Hepatocyte (in vitro differentiated cells): ENCODE data around the gene CYP26A1. TPM values are rescaled to one million over a fixed set of nuclear protein-coding genes. Genes with fewer than 3 reads are reported as not detected.

ENCODE experiments used
- DNase-seq: peaks from one replicate; pipeline ENCODE4 v3.0.0-alpha.2; 2016; ENCODE audit warnings: low spot score
- H2AFZ ChIP-seq: fragments of 200-600 bp; sonication (generic); 2 replicates; pipeline ENCODE4 v1.6.0; 2016; ENCODE audit warnings: antibody characterized with exemption, mild to moderate bottlenecking
- H3K27ac ChIP-seq: fragments of 200-600 bp; sonication (generic); 2 replicates; pipeline ENCODE4 v1.5.1; 2016; ENCODE audit warnings: mild to moderate bottlenecking
- H3K27me3 ChIP-seq: fragments of 200-600 bp; sonication (generic); 2 replicates; pipeline ENCODE4 v1.6.1; 2016
- H3K36me3 ChIP-seq: fragments of 200-600 bp; sonication (generic); replicated peaks from 2 replicates; pipeline ENCODE4 v1.5.1; 2016; ENCODE audit warnings: low read depth; ENCODE audit not compliant: insufficient read depth
- H3K4me1 ChIP-seq: fragments of 200-600 bp; sonication (generic); 2 replicates; pipeline ENCODE4 v1.5.1; 2016; ENCODE audit warnings: mild to moderate bottlenecking, moderate library complexity; ENCODE audit not compliant: insufficient read depth
- H3K4me2 ChIP-seq: fragments of 200-600 bp; sonication (generic); 2 replicates; pipeline ENCODE4 v1.6.0; 2016
- H3K4me3 ChIP-seq: fragments of 200-600 bp; sonication (generic); 2 replicates; pipeline ENCODE4 v1.5.1; 2016; ENCODE audit warnings: mild to moderate bottlenecking
- H3K79me2 ChIP-seq: fragments of 200-600 bp; sonication (generic); 2 replicates; pipeline ENCODE4 v1.6.0; 2017; ENCODE audit warnings: mild to moderate bottlenecking
- H3K9me2 ChIP-seq: fragments of 200-600 bp; sonication (generic); replicated peaks from 2 replicates; pipeline ENCODE4 v1.6.0; 2017; ENCODE audit warnings: mild to moderate bottlenecking; ENCODE audit not compliant: insufficient read depth
- H3K9me3 ChIP-seq: fragments of 200-600 bp; sonication (generic); 2 replicates; pipeline ENCODE4 v1.5.1; 2016; ENCODE audit warnings: low read depth, mild to moderate bottlenecking
- H4K20me1 ChIP-seq: fragments of 200-600 bp; sonication (generic); 2 replicates; pipeline ENCODE4 v1.6.0; 2016; ENCODE audit warnings: mild to moderate bottlenecking; ENCODE audit not compliant: insufficient read depth, poor library complexity, severe bottlenecking
- EZH2 ChIP-seq: fragments of 200-600 bp; sonication (generic); IDR thresholded peaks from 2 replicates; pipeline ENCODE4 v1.6.1; 2016; ENCODE audit warnings: antibody characterized with exemption, mild to moderate bottlenecking, borderline replicate concordance
- EZH2phosphoT487 ChIP-seq: fragments of 200-600 bp; sonication (generic); IDR thresholded peaks from one replicate; pipeline ENCODE4 v1.6.1; 2018; ENCODE audit warnings: antibody characterized with exemption, mild to moderate bottlenecking, low read depth, moderate library complexity; ENCODE audit not compliant: unreplicated experiment, severe bottlenecking
- WGBS: methylation state at CpG from one replicate; pipeline ENCODE4 v1.1.6; 2016; ENCODE audit warnings: low lambda C conversion rate; ENCODE audit errors: missing lambda C conversion rate; 5-methylcytosine and 5-hydroxymethylcytosine counted together
- polyA plus RNA-seq: library from polyadenylated mRNA; unstranded; fragments of >200 nt; fragmentation: Nextera tagmentation; extraction: Ambion mirVana; gene quantifications from 2 replicates; pipeline ENCODE4 v1.2.1, GENCODE V29; 2016
- total RNA-seq: library from RNA; depleted of rRNA; stranded (reverse); fragments of >200 nt; gene quantifications from 2 replicates; pipeline ENCODE4 v1.2.3, GENCODE V29; 2014
- TF ChIP-seq, protein P1 (sequence below): fragments of 200-600 bp; sonication (generic); IDR thresholded peaks from 2 replicates; pipeline ENCODE4 v1.5.1; 2016; ENCODE audit warnings: antibody characterized with exemption, mild to moderate bottlenecking; ENCODE audit not compliant: poor library complexity

Gene CYP26A1
- total and polyA plus RNA-seq, 2 experiments from 2014 or later, result 0.69 to 0.80 TPM

DNA sequence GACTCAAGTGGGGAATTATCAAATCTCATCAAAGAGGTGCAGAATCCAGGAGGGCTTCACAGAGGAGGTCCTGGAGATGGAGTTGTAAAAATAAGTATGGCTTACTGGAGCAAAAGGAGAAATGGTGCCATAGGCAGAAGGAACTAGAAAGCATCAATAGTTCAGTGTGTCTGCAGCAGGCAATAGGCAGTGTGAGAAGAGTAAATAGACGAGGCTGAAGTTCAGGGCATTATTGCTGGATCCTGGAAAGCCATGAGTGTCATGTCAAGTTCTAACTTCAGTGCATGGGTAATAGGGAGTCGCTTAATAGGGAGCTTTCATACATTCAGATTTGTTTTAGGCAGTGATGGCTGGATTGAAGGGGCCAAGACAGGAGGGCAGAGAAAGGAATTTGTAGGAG, 39.3 kb downstream of the CYP26A1 start:
- H3K9me2 ChIP-seq, result no peaks in the 10 kb centered on the region
- no peak overlapping the region for H2AFZ ChIP-seq
- no peaks in the 10 kb centered on the region for H3K36me3 ChIP-seq
- no peak overlapping the region for H3K27ac ChIP-seq
- H3K79me2 ChIP-seq, result no peaks in the 10 kb centered on the region
- H3K27me3 ChIP-seq, result no peaks in the 10 kb centered on the region
- H3K4me3 ChIP-seq, result no peak overlapping the region
- H4K20me1 ChIP-seq, result no peaks in the 10 kb centered on the region
- WGBS, result 79% methylated on average over 2 of the region's 2 CpGs
- H3K4me1 ChIP-seq, result no peaks in the 10 kb centered on the region
- TF ChIP-seq EZH2 (no peak), EZH2phosphoT487 (no peak)
- no peaks in the 10 kb centered on the region for H3K9me3 ChIP-seq
- H3K4me2 ChIP-seq, result no peak overlapping the region
- peak; percentile 32 for DNase-seq

DNA sequence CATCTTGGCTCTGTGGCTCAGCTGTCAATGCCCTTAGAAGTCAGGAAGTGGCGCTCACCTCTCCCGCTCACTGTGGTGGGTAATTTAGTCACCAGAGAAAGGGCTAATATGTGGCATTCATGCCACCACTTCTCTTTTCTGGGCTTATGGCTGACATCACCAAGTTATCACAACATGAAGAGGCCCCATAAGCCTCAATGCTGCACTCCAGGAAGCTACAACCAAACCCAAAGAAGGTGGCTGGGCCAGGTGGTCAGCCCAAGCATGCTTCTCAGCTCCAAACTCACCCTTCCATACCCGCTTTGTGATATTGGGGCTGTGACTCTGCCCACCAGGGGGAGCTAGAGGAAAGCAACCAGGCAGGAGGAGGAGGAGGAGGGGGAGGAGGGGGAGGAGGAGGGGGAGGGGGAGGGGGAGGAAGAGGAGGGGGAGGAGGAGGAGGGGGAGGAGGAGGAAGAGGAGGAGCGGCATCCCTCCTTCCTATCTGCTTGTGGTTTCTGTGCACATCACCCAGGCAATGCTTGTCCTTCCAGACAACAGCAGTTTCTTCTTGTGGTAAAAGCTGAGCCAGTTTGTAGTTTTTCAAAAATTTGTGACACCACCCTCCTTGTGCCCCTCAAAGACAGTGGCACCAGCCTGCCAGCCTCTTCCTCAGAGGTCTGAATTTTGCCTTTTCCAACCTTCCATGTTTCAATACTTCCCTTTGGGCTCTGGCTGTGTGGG, 42.1 kb downstream of the CYP26A1 start:
- peak; percentile 56 for DNase-seq
- no peaks in the 10 kb centered on the region for H3K9me2 ChIP-seq
- H3K27ac ChIP-seq, result no peak overlapping the region
- no peaks in the 10 kb centered on the region for H3K79me2 ChIP-seq
- no peak overlapping the region for H3K4me3 ChIP-seq
- TF ChIP-seq EZH2, result no peak
- TF ChIP-seq, protein P1, sequence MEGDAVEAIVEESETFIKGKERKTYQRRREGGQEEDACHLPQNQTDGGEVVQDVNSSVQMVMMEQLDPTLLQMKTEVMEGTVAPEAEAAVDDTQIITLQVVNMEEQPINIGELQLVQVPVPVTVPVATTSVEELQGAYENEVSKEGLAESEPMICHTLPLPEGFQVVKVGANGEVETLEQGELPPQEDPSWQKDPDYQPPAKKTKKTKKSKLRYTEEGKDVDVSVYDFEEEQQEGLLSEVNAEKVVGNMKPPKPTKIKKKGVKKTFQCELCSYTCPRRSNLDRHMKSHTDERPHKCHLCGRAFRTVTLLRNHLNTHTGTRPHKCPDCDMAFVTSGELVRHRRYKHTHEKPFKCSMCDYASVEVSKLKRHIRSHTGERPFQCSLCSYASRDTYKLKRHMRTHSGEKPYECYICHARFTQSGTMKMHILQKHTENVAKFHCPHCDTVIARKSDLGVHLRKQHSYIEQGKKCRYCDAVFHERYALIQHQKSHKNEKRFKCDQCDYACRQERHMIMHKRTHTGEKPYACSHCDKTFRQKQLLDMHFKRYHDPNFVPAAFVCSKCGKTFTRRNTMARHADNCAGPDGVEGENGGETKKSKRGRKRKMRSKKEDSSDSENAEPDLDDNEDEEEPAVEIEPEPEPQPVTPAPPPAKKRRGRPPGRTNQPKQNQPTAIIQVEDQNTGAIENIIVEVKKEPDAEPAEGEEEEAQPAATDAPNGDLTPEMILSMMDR, result peak; percentile 42
- TF ChIP-seq EZH2phosphoT487, result no peak
- WGBS, result 89% methylated on average over 3 of the region's 4 CpGs
- no peaks in the 10 kb centered on the region for H3K4me1 ChIP-seq
- no peaks in the 10 kb centered on the region for H4K20me1 ChIP-seq
- H2AFZ ChIP-seq, result no peak overlapping the region
- H3K27me3 ChIP-seq, result no peaks in the 10 kb centered on the region
- H3K4me2 ChIP-seq, result no peak overlapping the region
- H3K36me3 ChIP-seq, result no peaks in the 10 kb centered on the region
- H3K9me3 ChIP-seq, result no peaks in the 10 kb centered on the region

DNA sequence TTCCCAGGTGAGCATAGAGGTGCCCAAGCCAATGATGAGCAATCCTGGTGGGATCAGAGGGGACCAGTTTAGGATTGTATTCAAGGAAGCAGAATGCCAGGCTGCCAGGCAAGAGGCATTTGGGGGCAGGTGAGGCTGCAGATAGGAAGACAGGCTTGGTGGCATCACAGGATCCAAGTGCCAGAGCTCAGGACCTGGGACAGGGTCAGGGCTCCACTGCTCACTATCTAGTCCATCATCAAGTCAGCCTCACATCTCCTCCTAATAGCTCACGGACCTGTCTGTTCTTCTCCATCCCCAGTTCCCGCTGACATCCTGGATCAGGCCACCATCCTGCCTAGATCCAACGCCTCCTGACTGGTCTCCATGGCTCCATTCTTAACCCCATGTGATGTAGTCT, 47.6 kb downstream of the CYP26A1 start:
- no peak overlapping the region for H3K4me3 ChIP-seq
- H3K9me3 ChIP-seq, result no peaks in the 10 kb centered on the region
- no peaks in the 10 kb centered on the region for H3K79me2 ChIP-seq
- no peaks in the 10 kb centered on the region for H3K9me2 ChIP-seq
- peaks cover 6% of the 10 kb centered on the region for H3K4me1 ChIP-seq
- H3K27ac ChIP-seq, result no peak overlapping the region
- no peaks in the 10 kb centered on the region for H4K20me1 ChIP-seq
- TF ChIP-seq EZH2phosphoT487 (no peak), EZH2 (no peak)
- TF ChIP-seq, protein P1, result no peak
- WGBS, result 73% methylated on average over 3 of the region's 3 CpGs
- H3K36me3 ChIP-seq, result no peaks in the 10 kb centered on the region
- DNase-seq, result no peak
- H2AFZ ChIP-seq, result no peak overlapping the region
- H3K27me3 ChIP-seq, result no peaks in the 10 kb centered on the region
- no peak overlapping the region for H3K4me2 ChIP-seq

DNA sequence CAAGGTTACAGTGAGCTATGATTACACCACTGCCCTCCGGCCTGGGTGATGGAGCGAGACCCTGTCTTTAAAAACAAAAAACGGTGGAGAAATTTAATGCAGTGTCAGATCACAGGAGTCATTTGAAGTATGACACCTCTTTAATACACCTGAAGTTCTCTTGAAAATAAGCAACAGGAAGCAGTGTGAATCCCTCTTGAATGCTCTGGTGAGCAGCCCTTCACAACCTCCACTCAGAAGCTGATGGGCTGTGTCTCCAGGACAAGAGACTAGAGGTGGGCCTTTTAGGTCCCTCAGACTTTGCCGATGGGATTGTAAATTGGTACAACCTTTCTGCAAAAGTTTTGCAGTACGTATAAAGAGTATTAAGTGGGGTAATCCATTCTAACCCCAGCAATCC, 50.1 kb downstream of the CYP26A1 start:
- H3K4me3 ChIP-seq, result no peak overlapping the region
- H3K9me2 ChIP-seq, result no peaks in the 10 kb centered on the region
- no peak overlapping the region for H3K4me2 ChIP-seq
- no peak overlapping the region for H2AFZ ChIP-seq
- no peaks in the 10 kb centered on the region for H4K20me1 ChIP-seq
- DNase-seq, result no peak
- no peaks in the 10 kb centered on the region for H3K36me3 ChIP-seq
- H3K4me1 ChIP-seq, result peaks cover 11% of the 10 kb centered on the region
- peak overlapping the region; percentile 66 for H3K27ac ChIP-seq
- WGBS, result over 99% methylated on average over 5 of the region's 5 CpGs
- TF ChIP-seq EZH2 (no peak), EZH2phosphoT487 (no peak)
- TF ChIP-seq, protein P1, result no peak
- no peaks in the 10 kb centered on the region for H3K27me3 ChIP-seq
- H3K79me2 ChIP-seq, result no peaks in the 10 kb centered on the region
- no peaks in the 10 kb centered on the region for H3K9me3 ChIP-seq
